HG03469 (cell line): Measurements from ENCODE around the gene PALB2.
"Not testable (repeated sequence)": the region's sequence is repeated elsewhere in the genome, so short reads cannot be mapped to it uniquely, and the experiment has no call there.

ENCODE experiments used
- ATAC-seq: cut with Tn5 transposase; IDR thresholded peaks from one replicate; pipeline ENCODE4 v1.9.1; 2021; ENCODE audit warnings: mild to moderate bottlenecking, moderate library complexity, moderate number of reproducible peaks; ENCODE audit not compliant: unreplicated experiment

The PALB2 gene

GRCh38 chr16:23650674-23651416 is 9.7 kb upstream of the PALB2 start:
- no peak for ATAC-seq

DNA sequence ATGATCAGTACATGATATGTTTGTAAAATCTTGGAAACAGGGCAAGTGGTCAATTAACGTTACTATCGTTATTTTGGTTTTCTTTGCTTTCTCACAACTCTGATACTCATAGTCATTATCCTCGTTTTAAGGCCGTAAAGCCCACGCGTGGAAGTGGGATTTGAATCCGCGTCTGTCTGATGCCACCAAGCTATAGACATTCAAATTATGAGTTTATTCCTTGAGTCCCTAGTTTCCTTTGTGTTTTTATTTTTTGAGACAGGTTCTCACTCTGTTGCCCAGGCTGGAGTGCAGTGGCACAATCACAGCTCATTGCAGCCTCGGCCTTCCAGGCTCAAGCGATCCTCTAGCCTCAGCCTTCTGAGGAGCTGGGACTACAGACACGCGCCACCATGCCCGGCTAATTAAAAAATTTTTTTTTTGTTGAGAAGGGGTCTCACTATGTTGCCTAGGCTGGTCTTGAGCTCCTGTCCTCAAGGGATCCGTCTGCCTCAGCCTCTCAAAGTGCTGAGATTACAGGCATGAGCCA is 1.2 kb upstream of the PALB2 start:
- ATAC-seq: no peak

- no peak for ATAC-seq
Measured at GRCh38 chr16:23640615-23640930, 537 bp downstream of the PALB2 start.

DNA sequence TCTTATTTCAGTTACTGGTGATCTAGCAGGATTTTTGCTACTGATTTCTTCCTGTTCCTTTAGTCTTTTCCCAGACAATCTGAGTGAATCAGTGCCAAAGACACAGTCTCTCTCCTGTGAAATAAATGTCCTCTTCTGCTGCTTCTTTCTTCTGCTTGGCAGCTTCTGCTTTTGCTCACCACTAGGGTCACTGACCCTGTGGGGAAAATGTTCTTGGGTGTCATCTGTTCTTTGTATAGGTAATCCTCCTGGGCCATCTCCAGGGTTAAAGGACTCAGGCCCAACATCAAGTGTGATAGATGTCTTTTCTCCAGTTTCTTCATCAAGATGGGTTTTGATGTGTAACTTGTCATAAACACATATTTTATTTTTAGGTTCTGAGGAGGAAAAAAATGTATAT is 5.2 kb downstream of the PALB2 start:
- ATAC-seq: no peak

DNA sequence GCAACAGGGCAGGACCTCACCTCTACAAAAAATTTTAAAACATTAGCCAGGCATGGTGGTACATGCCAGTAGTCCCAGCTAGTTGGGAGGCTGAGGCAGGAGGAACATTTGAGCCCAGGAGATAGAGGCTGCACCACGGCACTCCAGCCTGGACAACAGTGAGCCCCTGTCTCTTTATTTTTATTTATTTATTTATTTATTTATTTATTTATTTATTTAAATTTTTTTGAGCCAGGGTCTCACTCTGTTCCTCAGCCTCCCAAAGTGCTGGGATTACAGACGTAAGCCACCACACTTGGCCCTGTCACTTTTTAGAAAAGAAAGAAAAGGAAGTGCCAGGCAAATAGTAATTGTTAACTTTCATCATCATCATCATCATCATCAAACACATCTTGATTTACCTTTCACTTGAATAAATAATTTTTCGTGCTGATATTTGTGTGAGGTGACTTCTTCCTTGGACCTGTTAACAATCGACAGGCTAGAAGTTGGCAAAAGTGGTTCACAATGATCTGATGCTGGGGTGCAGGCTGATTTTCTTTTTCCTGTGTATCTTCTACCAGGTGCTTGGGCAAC is 6.6 kb downstream of the PALB2 start:
- ATAC-seq: no peak

- ATAC-seq: not testable (repeated sequence)
Measured at GRCh38 chr16:23631874-23632273, 9.2 kb downstream of the PALB2 start.

GRCh38 chr16:23629516-23629915 is 11.6 kb downstream of the PALB2 start:
- no peak for ATAC-seq

- ATAC-seq: no peak
Measured at GRCh38 chr16:23624092-23624491, 17.0 kb downstream of the PALB2 start.

DNA sequence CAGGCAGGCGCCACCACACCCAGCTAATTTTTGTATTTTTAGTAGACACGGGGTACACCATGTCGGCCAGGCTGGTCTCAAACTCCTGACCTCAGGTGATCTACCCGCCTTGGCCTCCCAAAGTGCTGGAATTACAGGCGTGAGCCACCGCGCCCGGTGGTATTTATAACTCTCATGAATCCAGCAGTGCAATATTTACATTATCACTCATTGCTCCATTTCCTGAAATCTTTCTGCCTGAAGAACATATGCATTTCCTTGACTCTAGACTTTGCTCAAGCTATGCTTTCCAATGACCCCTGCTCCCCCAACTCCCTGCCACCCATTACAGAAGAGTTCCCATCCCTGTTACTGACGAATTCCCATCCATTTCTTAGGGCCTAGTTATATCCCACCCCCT is 25.3 kb downstream of the PALB2 start:
- ATAC-seq: no peak

DNA sequence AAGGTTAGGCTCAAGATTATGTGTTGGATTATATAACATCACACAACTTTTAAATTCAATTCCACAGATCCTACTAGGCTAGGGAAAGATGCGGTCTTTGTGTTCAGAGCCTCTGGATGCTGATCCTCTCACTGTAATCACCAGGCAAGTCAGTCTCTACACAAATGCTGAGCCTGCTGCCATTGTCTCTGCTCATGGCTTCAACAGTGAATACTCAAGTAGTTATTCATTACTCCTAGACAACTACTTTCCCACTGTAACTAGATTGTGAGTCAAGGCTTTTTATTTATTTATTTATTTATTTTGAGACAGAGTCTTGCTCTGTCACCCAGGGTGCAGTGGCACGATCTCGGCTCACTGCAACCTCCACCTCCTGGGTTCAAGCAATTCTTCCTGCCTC is 29.2 kb downstream of the PALB2 start:
- no peak for ATAC-seq

DNA sequence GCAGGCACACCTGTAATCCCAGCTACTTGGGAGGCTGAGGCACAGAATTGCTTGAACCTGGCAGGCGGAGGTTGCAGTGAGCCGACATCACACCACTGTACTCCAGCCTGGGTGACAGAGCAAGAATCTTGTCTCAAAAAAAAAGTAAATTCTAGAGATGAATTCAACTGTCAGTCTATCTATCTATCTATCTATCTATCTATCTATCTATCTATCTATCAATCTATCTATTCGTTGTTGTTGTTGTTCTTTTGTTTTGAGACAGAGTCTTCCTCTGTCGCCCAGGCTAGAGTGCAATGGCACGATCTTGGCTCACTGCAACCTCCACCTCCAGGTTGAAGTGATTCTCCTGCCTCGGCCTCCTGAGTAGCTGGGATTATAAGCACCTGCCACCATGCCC is 30.2 kb downstream of the PALB2 start:
- ATAC-seq: not testable (repeated sequence)

DNA sequence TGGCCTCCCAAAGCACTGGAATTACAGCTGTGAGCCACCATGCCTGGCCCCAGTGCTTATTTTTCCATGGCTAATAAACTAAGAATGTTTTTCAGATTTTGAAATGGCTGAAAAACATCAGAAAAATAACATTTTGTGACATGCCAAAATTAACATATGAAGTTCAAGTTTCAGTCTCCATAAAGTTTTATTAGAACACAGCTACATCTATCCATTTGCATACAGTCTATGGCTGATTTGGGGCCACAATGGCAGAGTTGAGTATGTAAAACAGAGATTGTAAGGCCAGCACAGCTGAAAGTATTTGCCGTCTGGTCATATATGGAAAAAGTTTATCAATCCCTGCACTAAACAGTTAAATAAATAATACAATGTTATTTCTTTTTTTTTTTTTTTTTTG is 31.2 kb downstream of the PALB2 start:
- no peak for ATAC-seq

DNA sequence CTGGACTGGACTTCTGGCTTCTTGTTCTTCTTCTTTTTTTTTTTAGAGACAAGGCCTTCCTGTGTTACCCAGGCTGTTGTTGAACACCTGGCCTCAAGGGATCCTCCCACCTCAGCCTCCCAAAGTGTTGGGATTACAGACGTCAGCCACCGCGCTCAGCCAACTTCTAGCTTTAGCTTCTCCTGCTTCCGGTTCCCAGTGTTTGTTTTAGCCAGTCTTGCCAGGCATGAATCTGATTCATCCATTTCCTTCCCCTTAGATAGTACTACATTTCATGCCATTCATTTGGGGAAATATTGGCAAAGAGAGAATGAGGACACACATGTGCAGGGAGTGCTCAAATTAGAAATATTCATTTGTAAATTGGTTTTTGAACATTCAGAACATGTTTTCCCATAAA is 32.9 kb downstream of the PALB2 start:
- ATAC-seq: no peak

GRCh38 chr16:23607726-23608125 is 33.4 kb downstream of the PALB2 start:
- no peak for ATAC-seq

DNA sequence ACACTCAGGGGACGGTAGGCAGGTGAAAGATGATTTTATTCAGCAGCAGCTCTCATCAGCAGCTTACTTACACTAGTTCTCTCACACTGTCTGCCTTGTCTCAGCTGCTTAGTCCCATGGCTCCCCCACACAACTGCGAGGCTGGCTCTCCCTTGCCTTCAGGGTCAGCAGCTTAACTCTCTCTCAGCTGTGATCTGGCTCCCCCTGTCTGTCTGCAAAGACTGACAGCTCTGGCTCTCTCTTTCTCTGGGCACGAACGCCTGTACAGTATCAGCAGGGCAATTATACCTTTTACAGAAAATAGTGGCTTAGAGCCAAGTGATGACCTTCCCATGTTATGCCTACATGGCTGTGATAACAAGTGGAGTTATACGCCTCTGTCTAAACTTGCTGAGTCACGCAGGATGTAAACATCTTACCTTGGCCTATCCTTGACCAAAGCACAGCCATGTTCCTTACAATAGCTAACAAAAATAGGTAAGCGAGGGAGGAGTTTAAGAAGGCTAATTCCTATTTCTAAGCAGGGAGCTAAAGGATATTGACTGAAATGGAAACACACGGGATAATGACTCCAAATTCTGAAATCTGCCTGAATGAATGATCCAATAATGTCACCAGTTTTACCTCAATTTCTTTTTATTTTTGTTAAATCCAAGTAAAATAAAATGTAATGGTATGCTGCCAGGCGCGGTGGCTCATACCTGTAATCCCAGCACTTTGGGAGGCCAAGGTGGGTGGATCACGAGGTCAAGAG is 43.9 kb downstream of the PALB2 start:
- ATAC-seq: no peak

DNA sequence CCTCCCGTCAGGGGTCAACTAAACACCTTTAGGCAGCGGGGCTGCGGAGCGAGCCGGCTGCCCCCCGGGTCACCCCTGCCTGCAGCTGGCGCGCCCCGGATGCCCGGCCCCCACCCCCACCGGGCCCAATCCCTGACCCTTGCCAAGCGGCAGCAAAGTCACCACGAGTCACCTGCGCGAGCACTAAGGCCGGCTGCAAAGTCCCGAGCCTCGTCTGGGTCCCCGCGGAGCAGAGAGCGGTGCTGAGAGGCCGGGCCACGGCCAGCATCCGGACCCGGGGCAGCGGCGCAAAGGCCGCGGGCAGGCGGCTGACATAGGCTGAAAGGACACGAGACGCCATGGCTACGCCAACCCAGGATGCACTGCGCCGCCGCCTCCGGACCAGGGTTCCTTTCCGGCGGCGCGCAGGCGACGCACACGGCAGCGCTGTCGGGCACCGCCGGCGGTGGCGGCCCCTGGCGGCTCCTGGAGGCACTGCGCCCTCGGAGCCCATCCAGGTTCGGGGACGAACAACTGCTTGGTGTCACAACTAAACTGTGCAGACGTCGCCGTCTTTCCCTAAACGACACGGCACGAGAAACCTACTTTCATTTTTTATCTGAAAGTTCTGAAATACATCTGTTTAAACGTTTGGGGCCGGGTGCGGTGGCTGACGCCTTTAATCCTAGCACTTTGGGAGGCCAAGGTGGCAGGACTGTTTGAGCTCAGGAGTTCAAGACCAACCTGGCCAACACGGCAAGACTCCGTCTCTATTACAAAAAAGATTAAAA is 45.0 kb downstream of the PALB2 start, which contains the start of gene NDUFAB1:
NDUFAB1 (minus strand) TSS at position 366 of the 770 bp plus-strand sequence; CDS start at position 340, 26 bp downstream.
- peak; percentile 68 for ATAC-seq

- ATAC-seq: no peak
Measured at GRCh38 chr16:23595246-23595950, 45.7 kb downstream of the PALB2 start.

- ATAC-seq: no peak
Measured at GRCh38 chr16:23594186-23594585, 46.9 kb downstream of the PALB2 start.

DNA sequence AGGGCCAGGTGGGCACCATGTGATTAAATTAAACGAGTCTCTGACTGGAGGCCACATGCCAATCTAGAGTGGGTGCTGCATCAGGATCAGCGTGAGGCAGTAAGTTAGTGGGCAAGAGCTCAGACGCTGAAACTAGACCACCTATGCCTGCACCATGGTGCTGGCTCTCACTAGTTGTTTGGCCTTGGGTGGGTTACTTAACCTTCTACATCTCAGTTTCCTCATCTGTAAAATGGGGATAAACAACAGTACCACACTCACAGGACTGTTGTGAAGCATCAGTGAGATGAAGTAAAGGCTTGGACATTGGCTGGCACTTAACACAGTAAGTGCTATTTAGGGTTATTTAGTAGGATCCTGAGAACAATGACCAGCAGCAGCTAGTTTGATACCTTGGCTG is 50.9 kb downstream of the PALB2 start:
- ATAC-seq: no peak

DNA sequence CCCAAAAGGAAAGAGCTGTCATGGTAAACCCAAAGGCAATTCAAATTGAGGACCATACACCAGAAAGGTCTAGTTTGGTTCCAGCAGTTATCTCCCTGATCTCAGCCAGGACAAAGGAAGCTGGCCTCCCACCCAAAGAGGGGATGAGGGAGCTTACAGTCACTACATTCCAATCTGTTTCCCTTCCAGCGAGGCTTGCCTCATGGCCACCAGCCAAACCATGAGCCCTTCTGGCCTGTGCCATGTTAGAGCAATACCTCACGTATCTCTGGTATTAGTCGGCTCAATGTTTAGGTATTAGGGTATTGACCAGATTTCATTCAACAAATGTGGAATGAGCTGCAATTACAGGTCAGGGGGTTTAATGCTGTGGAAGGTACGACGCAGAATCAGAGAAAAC is 53.4 kb downstream of the PALB2 start:
- no peak for ATAC-seq
